HG03342 (cell line): ENCODE measurements around the gene AATF.
"Not testable (repeated sequence)": the region's sequence is repeated elsewhere in the genome, so short reads cannot be mapped to it uniquely, and the experiment has no call there.

Source experiments
- ATAC-seq: cut with Tn5 transposase; IDR thresholded peaks from one replicate; pipeline ENCODE4 v1.9.1; 2021; ENCODE audit warnings: mild to moderate bottlenecking, moderate library complexity; ENCODE audit not compliant: unreplicated experiment

AATF gene

DNA sequence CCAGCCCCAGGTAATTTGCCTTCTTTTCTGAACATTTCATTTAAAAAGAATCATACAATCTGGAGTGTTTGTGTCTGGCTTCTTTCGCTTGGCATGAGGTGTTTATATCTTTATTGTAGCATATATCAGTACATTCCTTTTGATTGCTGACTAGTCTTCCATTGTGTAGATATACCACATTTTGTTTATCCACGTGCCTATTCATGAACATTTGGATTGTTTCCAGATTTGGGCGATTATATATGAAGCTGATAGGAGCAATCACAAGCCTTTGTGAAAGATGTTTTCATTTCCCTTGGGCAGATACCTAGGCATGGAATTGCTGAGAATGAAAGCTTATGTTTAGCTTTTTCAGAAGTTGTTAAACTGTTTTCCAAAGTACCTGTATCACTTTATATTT lies 120.3 kb downstream of the AATF start:
- no peak for ATAC-seq

DNA sequence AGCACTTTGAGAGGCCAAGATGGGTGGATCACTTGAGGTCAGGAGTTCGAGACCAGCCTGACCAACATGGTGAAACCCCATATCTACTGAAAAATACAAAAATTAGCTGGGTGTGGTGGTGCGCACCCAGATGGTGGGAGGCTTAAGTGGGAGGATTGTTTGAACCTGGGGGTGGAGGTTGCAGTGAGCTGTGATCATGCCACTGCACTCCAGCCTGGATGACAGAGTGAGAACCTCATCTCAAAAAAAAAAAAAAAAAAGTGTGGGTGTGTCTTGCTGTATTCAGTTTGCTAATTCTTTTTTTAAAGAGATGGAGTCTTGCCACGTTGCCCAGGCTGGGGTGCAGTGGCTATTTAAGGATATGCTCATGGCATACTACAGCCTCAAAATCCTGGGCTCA lies 124.7 kb downstream of the AATF start:
- not testable (repeated sequence) for ATAC-seq

DNA sequence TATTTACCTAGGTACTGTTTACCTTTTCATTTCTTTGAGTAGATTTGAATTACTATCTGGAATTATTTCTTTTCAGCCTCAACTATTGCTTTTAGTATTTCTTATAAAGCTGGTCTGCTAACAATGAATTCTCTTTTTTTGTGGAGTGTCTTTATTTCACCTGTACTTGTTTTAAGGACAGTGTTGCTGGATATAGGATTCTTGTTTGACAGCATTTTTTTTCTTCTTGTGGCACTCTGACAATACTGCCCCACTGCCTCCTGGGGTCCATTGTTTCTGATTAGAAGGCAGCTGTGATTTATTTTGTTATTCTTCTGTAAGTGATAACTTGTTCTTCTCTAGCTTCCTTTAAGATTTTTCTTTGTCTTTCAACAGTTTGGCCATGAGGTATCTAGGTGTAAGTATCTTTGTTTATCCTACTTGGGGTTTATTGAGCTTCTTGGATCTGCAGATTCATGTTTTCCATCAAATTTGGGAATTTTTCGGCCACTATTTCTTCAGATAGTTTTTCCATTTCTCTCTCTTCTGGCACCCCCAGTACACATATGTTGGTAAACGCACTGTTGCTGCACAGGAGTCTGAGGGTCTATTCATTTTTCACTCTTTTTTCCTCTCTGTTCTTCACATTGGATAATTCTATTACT lies 130.4 kb downstream of the AATF start:
- no peak for ATAC-seq

DNA sequence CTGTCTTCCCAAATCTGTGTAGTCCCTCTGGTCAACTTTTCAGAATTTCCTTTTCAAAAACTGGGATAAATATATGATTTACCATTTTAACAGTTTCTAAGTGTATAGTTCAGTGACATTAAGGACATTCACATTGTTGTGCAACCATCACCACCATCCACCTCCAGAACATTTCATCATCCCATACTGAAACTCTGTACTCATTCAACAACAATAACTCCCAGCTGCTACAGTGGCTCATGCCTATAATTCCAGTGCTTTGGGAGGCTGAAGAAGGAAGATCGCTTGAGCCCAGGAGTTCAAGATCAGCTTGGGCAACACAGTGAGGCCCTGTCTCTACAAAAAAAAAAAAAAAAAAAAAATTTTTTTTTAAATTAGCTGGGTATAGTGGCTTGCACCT lies 131.0 kb downstream of the AATF start:
- ATAC-seq = no peak

DNA sequence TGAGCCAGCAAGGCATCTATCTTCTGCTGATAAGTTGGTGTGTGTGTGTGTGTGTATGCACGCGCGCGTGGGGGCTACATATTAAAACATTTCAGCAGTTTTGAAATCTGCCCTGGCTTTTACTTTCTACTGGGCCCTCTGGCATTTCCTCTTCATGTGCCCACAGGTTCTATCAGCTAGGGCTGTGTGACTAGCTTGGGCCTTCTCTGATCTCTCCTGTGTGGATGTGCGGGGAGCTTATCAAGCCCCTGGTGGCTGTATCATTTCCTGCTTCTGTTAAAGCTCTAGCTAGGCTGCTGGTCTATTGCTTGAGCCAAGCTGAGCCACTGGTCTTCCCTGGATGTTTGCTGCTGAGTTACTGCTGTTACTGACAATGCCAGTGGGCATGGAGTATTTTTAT lies 132.5 kb downstream of the AATF start:
- ATAC-seq = no peak

DNA sequence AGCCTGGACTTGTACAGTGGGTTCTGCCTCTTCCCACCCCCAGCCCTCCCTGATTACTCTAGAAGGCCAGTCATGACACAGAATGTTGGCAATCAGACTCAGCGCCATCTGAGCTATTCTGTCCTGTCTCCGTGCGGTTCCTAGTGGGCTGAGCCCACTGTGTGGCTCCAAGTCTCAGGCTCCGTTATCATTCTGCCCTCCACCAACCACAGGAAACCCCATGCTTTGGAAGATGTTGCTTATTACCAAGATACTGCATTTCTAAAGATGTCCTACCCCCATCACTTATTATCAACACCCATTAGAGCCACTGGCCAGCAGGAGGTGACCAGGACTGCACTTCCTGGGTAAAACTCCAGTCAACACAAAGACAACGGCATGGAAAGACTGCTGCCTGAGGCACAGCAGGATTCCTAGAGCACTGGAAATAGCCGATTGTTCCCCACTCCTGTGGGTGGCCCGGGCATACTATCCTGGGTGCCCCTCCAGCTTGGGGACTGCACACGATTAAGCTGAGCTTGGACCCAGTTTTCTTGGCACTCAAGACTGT lies 133.6 kb downstream of the AATF start:
- no peak for ATAC-seq

DNA sequence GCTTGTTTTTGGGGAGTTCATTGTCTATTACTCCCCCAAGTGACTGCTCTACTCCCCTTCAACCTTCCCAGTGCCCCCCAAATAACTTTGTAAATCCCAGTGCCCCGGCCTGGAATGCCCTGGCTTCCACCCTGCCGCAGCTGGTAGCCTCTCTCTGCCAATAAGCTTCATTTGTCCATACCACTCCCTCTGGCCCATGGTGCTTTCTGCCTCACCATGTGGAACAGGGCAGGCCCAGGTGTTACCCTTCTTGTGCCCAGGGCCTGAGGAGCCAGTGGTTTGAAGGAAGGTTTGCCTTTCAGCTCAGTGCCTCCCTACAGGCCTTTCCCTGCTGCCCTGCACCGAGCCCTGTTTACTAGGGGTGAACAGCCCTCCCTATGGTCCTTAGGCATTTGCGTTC lies 134.2 kb downstream of the AATF start:
- ATAC-seq = no peak

DNA sequence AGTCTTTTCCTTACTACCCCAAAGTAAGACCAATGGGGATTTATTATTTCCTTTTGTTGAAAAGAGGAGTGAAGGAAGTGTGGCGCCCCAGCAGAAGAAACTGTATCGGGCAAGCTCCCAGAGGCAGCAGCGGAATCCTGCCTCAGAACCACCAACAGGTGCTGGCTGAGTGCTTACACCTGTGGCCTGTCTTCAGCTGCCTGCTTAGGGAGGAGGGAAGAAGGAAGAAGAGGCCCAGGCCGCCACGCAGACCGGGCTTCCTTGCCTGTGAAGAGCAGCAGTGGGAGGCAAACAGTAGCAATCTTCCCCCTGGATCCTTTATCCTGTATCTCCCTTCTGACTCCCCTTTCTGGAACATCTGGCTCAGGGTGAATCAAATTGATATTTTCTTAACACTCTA lies 134.7 kb downstream of the AATF start:
- ATAC-seq = no peak

DNA sequence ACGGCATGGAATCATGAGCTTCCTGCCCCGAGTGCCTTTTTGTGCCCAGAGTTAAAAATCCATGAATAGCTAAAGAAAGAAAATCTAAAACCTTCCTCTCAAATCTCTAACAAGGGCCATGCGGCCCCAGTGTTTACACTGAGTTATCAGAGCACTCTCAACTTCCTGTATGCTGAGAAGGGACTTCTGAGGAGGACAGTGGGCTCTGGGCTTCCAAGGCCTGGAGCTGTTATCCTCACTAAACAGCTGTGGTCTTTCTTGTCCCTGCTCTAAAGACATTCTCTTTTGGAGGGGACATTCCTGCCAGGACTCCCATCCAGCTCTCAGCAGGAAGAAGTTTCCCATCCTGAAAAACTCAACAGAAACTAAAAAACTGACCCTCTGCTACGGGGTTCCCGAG lies 135.6 kb downstream of the AATF start:
- ATAC-seq = no peak

DNA sequence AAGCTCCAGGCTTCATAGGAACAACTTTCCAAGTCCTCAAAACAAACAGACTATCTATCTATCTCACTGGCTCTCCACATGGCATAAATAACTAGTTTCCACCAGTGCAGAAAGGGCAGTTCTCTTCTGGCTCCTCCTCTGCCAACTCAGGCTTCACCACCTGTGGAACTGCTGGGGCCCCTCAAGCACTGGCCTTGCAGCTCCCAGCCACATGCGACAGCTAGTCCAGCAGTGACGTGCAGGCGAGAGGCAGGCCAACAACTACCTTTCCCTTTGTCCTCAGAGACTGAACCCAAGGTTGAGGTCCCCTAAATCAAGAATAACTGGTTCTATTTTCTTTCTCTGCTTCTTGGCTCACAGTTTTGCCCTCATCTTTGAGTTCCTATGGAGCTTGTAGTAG lies 137.6 kb downstream of the AATF start:
- no peak for ATAC-seq

DNA sequence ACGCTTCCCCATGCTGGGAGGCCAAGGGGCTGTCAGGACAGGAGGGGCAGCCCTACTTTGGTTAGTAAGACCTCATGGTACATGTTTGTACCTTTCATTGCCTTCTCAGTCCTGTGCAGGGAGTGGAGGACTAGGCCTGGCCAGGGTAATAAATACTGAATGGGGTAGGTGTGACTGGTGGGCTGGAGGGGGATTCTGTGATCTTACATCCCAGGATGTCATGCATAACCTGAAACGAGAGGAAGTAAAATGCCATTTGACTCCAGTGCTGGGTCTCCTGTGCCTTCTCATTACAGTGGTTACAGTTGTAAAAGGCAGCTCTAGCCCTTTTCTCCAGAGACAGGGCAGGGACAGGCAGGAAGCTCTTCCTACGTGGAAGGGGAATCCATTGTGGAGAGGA lies 138.2 kb downstream of the AATF start:
- ATAC-seq = no peak

DNA sequence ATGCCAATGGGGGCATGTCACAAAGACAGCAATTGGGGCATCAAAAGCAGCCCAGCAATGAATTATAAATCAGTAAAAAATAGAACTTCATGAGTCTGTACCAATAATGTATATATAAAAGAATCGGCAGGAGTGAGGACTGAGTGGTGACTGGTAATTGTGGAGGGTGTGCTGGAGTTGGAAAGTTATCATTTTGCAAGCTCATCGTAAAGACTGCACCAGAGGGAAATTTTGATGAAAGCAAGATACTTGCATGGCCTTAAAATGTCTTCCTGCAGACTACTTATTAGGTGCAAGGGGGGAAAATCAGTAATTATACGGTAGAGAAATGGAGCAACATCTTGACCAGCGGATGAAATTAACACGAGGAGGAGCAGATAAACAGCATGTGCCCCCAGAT lies 138.9 kb downstream of the AATF start:
- ATAC-seq = no peak

DNA sequence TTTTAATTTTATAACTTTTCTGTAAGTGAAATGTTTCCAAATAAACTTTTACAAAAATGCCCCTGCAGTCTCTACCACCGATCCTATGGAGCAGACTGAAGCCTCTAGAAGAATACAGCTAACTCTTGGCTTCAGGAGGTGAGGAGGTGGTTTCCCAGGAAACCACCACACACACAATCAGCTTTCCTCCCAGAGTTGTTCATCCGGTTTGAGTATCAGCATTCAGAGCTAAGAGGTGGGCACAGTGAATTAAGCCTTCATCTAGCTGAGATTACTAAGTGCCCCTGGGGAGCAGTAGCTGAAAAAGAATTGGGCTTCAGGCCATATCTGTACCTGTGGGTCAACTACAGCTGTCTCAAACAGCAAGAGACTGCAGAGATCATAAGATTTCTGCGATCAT lies 139.7 kb downstream of the AATF start:
- no peak for ATAC-seq

DNA sequence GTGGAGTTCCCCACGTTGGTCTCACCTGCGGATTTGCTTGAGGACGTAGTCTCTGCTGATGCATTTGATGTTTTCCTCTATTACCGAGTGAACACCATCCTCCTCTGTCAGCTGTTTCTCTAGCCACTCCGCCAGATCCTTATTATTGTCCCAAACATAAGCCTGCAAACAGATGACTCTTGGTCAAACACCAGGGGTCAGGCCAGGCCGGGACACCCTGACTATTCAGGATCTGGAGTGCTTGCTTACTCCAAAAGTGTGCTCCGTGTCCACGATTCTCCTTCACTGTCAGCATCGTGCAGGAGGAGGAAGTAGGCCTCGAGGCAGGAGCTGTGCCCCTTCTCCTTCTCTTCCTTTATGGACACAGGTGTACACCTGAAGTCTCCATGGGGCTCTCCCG lies 140.2 kb downstream of the AATF start:
- no peak for ATAC-seq

DNA sequence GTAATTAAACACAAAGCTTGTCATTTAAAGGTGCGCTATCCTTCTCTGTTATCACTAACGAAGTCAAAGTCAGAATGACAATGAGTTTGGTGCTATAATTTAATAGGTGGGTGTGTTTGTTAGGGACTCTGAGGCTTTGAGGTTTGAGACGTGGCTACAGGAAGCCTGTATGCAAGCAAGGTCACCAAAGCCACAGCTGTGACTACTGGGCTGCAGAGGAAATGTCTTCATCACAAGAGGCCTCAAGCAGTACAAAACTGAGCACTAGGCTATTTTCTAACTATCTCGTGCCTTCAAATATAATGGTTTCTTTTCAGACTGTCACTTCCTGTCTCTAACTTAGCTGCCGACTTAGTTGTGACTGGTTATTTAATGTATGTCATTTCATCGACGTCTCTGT lies 141.2 kb downstream of the AATF start:
- no peak for ATAC-seq

DNA sequence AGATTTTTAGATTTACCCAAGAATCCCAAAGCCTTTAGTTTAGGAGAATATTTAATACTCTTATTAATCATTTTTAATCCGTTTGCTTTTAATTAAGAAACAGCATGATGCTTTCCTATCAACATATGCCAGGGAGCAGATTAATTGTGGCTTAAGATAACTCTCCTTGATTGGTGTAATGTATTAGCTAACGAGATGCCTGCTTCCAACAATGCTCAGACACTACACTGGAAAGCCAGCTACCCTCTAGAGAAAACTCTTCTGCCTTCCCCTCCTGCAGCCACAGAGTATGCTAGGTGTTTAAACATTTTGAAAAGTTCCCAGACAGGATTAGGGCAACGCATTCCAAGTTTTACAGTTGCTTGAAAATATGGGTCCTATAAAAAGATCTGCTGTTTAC lies 142.2 kb downstream of the AATF start:
- no peak for ATAC-seq

DNA sequence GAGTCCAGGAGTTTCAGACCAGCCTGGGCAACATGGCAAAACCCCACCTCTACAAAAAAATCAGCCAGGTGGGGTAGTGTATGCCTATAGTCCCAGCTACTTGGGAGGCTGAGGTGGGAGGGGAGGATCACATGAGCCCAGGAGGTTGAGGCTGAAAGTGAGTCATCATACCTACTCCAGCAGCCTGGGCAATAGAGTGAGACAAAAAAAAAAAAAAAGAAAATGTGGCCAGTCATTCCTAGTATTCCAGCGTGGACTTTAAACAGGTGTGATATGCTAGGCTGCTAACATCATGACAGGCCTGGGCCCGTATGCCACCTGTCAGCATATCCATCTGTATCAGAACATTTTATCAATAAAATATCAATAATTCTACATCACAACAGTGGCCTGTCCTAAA lies 143.3 kb downstream of the AATF start:
- ATAC-seq = no peak

DNA sequence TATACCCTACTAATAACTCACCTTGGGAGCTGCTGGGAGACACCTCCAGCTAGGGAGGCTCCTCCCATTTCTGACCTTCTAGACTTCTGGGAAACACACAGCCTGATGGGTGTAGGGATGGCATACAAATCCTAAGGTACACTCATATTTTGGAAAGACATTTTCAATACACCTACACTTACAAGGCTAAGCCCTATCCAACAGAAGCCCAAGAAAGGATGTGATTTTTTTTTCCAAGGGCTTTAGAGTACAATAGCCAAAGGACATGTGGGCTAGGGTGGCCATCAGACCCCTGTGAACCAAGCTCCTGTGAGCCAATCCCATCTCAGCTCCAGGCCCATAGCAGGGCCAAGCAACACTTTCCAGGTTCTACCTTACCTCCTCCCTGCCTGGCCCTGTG lies 143.9 kb downstream of the AATF start:
- ATAC-seq = no peak

DNA sequence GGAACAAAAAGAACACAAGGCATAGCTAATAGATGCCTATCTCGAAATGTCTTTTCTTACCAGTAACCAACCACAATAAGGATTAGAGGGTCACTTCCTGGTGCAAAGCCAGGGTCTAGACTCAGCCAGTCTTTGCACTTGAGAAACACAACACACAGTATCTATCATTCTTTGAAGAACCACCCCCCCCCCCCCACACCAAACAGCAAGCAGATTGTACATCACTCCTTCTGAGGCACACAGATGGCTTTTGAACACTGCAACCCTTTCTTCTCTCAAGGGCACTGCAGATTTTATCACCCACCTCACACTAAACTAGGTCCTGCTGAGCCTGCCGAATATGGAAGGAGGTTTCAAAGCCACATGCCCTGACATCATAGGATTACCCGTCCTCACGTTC lies 145.6 kb downstream of the AATF start:
- ATAC-seq = no peak

DNA sequence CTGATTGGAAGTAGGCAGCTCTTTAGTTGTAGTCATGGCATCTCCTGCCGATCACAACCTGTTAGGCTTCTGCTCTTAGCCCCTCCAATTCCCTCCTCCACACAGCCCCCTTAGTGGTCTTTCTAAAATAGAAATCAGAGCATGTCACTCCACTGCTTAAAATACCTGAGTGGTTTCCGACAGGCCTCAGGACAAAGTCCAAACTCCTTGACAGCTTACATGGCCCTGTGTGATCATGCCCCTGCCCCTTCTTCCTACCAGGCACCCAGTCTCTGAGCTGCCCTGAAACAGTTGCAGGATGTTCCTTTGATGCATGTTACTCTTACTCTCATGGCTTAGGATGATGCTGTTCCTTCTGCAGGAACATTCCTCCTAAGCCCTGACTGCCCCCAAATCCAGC lies 147.3 kb downstream of the AATF start:
- ATAC-seq = no peak

DNA sequence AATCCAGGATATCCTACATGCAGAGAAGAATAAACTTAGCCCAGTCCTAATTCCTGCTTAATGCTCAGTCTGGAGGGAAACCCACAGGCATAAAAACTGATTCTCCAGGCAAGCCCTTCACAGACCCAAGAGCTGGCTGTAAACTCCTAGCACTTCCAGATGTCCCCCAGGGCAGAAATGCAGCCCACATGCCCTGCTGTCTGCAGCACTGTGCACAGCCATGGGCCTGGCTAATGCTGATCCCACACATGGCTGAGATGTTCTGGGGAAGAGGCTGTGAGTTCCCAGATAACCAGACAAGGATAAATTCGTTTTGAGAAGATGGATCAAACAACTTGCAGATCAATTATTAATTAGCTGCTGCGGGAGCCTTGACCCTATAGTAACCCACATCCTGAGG lies 148.4 kb downstream of the AATF start:
- ATAC-seq = no peak

DNA sequence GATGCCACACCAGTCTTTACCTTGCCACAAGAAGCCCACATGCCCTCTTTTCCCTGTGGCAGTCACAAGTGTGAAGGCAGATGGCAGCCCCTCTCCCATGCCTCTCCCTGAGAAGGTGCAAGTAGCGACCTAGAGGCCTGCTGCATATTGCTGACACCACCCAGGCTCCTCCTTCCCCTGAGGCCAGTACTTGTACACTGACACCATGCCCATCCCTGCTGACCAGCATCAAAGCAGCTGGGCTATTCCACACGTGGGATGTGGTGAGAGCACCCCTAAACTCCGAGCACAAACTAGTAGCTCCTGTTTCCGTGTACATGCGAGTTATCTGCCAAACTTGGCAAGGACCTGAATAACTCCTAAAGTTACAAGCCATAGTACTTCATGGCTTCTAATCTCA lies 149.4 kb downstream of the AATF start:
- ATAC-seq = no peak

DNA sequence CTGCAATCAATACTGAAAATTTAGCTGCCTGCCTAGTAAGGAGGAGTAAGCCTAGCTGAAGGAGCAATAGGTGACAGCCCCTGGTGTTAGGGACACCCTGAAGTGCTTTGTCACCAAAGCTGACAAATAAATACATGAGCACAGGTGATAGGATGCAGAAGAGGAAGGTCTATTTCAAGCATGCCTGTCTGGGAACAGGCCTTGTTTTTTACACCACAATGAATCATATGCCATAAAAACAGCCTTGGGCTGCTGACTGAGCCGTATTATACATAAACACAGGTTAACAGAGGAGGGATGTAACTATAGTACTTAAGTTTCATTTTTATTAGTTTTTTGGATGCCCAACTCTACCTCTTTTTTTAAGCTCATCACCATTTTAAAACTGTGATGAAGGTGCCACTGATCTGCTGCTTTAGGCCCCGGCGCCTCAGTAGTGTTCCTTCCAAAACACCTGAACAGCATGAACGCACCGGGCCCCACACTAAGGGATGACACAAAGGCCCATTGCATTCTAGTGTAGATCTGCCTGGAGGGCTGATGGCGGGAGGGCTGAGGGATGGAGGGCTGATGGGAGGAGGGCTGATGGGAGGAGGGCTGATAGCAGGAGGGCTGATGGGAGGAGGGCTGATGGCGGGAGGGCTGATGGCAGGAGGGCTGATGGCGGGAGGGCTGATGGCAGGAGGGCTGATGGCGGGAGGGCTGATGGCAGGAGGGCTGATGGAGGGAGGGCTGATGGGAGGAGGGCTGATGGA lies 150.3 kb downstream of the AATF start:
- ATAC-seq = no peak
